Ectodermal cell (in vitro differentiated cells): ENCODE measurements around the gene PBX2.
"Not testable (repeated sequence)": the region's sequence is repeated elsewhere in the genome, so short reads cannot be mapped to it uniquely, and the experiment has no call there.

Experiments used
- H3K27ac ChIP-seq: 2 replicates; pipeline ENCODE4 v1.7.0; 2013; ENCODE audit warnings: mild to moderate bottlenecking, low read depth, low read length; ENCODE audit not compliant: insufficient read depth, poor library complexity, severe bottlenecking
- H3K27me3 ChIP-seq: 2 replicates; pipeline ENCODE4 v1.7.0; 2013; ENCODE audit warnings: mild to moderate bottlenecking, low read length; ENCODE audit not compliant: insufficient read depth, control insufficient read depth, poor library complexity, severe bottlenecking
- H3K36me3 ChIP-seq: one replicate; pipeline ENCODE4 v1.7.0; 2013; ENCODE audit warnings: low read length; ENCODE audit not compliant: control insufficient read depth, insufficient read depth
- H3K4me1 ChIP-seq: one replicate; pipeline ENCODE4 v1.7.0; 2013; ENCODE audit warnings: low read length; ENCODE audit not compliant: control insufficient read depth, insufficient read depth
- H3K4me3 ChIP-seq: 2 replicates; pipeline ENCODE4 v1.7.0; 2013; ENCODE audit warnings: low read depth, low read length, control low read depth; ENCODE audit not compliant: insufficient read depth
- H3K9me3 ChIP-seq: 2 replicates; pipeline ENCODE4 v1.7.0; 2013; ENCODE audit warnings: mild to moderate bottlenecking, low read length, moderate library complexity; ENCODE audit not compliant: control insufficient read depth
- WGBS, 2 experiments: methylation state at CpG; one replicate each; pipeline ENCODE4 v1.1.7; 2013; ENCODE audit warnings: missing lambda C conversion rate in 2 of 2; 5-methylcytosine and 5-hydroxymethylcytosine counted together

Gene PBX2

DNA sequence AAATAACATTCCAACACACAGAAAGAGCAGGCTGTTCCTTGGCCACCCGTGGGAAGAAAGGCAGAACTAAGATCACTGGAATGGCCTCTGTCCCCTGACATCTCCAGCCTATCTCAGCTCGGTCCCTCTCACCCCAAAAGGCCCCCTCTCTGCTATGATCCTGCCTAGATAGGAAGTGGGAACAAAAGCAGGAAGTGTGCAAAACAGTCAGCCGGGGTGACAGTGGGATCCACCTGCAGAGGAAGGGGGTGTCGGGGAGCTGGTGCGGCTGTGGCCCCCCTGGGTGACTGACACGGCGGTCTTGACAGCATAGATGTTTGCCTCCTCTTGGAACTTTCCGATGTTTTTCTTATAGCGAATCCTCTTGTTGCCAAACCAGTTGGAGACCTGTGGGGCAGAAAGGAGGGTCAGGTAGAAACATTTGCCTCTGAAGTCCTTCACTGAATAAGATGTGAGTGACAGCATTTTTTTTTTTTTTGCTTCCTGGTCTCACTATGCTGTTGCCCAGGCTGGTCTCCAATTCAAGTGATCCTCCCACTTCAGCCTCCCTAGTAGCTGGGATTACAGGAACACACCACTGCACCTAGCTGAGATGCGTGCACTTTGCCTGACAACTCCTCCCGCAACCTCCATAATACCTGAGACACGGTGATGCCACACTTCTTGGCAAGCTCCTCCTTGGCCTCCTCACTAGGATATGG lies 2.8 kb downstream of the PBX2 start:
- 96% methylated on average over 12 of the region's 12 CpGs for WGBS, 2 experiments
- no peak overlapping the region for H3K4me3 ChIP-seq
- H3K9me3 ChIP-seq: no peaks in the 10 kb centered on the region
- peaks cover 23% of the 10 kb centered on the region for H3K4me1 ChIP-seq
- H3K27me3 ChIP-seq: no peaks in the 10 kb centered on the region
- H3K27ac ChIP-seq: no peak overlapping the region
- peaks cover 24% of the 10 kb centered on the region for H3K36me3 ChIP-seq

DNA sequence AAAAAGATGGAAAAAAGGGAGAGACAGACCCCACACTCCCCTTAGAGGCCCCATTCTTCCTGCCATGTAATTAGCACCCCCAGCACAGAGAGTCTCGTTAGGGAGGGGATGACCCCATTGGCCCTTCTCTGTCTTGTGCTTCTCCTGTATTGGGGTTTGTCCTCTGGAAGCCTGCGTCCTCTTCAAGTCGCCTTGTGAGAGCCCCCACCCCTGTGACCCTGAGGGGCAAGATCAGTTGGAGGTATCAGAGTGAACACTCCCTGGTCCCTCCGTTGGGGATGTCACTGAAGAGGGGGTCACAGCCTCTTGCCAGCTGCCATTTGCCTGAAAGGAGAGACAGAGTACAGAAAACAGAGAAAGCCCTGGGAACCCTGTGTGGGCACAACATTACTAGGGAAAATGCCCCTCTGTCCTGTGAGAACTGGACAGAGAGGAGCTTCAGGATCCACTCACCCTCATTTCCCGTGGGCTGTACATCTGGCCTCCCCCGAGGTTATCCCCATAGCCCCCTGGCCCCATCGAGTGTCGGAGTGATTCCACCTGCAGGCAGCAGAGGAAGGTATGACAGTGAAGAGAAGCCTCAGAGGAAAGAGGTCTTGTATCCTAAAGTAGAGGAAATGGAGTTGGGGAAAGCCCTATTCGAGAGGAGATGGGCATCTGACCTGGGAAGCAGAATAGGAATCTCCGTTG lies 3.7 kb downstream of the PBX2 start:
- H3K9me3 ChIP-seq, H3K27ac ChIP-seq, H3K4me3 ChIP-seq, H3K27me3 ChIP-seq: not testable (repeated sequence)
- Histone ChIP-seq H3K36me3 (peaks cover 27% of the 10 kb centered on the region), H3K4me1 (peaks cover 16% of the 10 kb centered on the region)
- 90 to 93% methylated on average over 10 of the region's 10 CpGs for WGBS, 2 experiments

DNA sequence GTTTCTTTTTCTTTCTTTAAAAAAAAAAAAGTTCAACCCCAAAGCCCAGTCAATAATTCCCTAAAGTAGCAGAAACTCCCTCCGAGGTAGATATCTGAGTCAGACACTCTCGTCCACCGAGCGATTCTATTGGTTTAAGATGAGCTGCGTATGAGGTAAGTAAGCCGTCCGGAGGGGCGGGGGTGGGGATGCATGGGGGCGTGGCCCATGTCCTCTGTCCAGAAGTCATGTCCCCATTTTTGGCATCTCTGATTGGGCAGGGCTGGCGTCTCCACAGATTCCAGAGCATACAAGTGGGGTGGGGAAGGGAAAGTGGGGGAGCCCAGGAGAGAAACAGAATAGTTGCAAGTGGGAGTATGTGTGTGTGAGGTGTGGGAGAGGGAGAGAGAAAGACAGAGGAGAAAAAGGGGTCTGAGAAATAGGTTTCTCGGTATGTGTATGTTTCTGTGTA lies 4.3 kb downstream of the PBX2 start:
- 31 to 38% methylated on average over 10 to 11 of the region's 11 CpGs for WGBS, 2 experiments
- not testable (repeated sequence) for H3K27ac ChIP-seq, H3K4me3 ChIP-seq, H3K27me3 ChIP-seq, H3K9me3 ChIP-seq
- Histone ChIP-seq H3K4me1 (peaks cover 13% of the 10 kb centered on the region), H3K36me3 (peaks cover 27% of the 10 kb centered on the region)

DNA sequence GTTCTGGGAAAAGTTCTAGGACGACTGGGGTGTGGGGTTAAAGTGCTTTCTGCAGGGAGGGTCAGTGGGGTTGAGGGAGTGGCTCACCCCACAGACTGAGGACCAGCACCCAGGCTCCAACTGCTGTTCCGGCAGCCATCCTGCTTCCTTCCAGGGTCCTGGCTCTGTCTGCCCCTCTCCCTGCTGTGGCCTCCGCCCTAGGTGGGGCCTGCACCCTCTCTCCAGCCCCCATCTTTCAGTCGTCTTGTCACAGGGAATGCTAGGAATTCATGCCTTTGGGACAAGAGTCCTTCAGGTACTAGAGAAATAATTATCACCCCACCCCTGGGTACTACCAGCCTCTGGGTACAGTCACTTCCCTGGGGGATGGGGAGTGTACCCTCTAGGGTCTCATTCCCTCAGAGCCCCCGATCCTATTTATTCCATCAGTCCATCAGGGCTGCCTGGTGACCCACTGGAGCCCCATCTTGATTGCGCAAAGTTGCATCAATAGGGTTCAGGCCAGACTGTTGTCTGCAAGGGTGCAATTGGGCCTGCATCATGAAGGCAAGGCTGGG lies 5.8 kb downstream of the PBX2 start, which contains the start of gene AGER:
AGER (minus strand) TSS at position 170 of the 557 bp plus-strand sequence; CDS start at position 139, 31 bp downstream.
- WGBS, 2 experiments: 85 to 87% methylated on average over 6 of the region's 6 CpGs
- Histone ChIP-seq H3K36me3 (peaks cover 27% of the 10 kb centered on the region), H3K4me1 (peaks cover 15% of the 10 kb centered on the region), H3K9me3 (no peaks in the 10 kb centered on the region), H3K27me3 (no peaks in the 10 kb centered on the region), H3K4me3 (no peak within 1 kb of the TSS), H3K27ac (no peak within 1 kb of the TSS)

DNA sequence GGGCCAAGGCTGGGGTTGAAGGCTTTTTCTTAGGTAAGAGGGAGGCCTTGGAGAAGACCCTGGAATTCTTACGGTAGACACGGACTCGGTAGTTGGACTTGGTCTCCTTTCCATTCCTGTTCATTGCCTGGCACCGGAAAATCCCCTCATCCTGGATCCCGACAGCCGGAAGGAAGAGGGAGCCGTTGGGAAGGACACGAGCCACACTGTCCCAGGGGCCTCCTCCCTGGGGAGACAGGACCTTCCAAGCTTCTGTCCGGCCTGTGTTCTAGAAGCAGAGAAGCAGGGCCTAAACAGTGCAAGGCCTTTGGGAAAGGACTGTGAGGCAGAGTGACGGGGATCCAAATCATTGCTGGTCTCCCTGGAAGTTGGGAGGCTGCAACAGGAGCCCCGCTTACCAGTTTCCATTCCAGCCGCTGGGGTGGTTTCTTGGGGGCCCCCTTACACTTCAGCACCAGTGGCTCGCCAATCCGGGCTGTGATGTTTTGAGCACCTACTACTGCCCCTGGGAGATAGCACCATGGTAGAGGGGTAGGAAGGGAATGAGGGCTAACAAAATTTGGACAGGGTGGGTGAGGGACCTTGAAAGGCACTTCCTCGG lies 6.4 kb downstream of the PBX2 start:
- 92 to 93% methylated on average over 15 of the region's 15 CpGs for WGBS, 2 experiments
- Histone ChIP-seq H3K27ac (no peak overlapping the region), H3K9me3 (no peaks in the 10 kb centered on the region), H3K36me3 (peaks cover 27% of the 10 kb centered on the region), H3K4me1 (peaks cover 15% of the 10 kb centered on the region), H3K4me3 (no peak overlapping the region), H3K27me3 (no peaks in the 10 kb centered on the region)

DNA sequence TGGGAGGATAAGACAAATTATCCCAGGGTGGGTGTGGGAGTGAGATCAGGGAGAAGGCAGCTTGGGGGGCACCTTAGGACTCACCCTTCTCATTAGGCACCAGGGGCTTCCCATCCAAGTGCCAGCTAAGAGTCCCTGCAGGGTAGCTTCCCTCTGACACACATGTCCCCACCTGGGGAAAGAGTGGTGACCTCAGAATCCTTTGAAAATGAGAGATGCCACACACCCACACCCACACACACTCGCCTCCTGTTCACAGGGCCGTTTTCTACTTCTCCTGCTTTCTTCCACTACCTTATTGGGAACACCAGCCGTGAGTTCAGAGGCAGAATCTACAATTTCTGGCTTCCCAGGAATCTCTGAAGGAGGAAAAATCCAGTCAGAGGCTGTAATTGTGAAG lies 7.0 kb downstream of the PBX2 start:
- H3K27ac ChIP-seq: no peak overlapping the region

DNA sequence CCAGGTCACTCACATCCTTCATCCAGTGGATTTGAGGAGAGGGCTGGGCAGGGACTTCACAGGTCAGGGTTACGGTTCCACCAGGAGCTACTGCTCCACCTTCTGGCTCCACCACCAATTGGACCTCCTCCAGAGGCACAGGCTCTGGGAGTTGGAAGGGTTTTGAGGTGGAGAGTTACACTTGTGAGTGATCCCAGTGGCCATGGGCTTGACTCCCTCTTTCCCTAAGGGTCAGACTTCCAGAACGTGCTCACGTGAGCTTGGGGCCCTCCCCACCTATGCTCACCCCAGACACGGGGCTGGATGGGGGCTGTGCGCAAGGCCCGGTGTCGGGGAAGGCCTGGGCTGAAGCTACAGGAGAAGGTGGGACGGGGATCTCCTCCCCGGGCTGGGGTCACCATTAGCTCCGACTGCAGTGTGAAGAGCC lies 7.4 kb downstream of the PBX2 start:
- no peaks in the 10 kb centered on the region for H3K9me3 ChIP-seq
- peaks cover 25% of the 10 kb centered on the region for H3K36me3 ChIP-seq
- H3K27ac ChIP-seq: no peak overlapping the region
- no peaks in the 10 kb centered on the region for H3K27me3 ChIP-seq
- H3K4me1 ChIP-seq: peaks cover 10% of the 10 kb centered on the region
- H3K4me3 ChIP-seq: no peak overlapping the region
- 95 to 96% methylated on average over 10 of the region's 10 CpGs for WGBS, 2 experiments

More for the DNA sequence above, 7.0 kb downstream of the PBX2 start:
- H3K9me3 ChIP-seq: no peaks in the 10 kb centered on the region
- H3K27me3 ChIP-seq: no peaks in the 10 kb centered on the region
- peaks cover 27% of the 10 kb centered on the region for H3K36me3 ChIP-seq
- H3K4me3 ChIP-seq: no peak overlapping the region
- peaks cover 10% of the 10 kb centered on the region for H3K4me1 ChIP-seq
- WGBS, 2 experiments: 90 to 96% methylated on average over 3 of the region's 3 CpGs

DNA sequence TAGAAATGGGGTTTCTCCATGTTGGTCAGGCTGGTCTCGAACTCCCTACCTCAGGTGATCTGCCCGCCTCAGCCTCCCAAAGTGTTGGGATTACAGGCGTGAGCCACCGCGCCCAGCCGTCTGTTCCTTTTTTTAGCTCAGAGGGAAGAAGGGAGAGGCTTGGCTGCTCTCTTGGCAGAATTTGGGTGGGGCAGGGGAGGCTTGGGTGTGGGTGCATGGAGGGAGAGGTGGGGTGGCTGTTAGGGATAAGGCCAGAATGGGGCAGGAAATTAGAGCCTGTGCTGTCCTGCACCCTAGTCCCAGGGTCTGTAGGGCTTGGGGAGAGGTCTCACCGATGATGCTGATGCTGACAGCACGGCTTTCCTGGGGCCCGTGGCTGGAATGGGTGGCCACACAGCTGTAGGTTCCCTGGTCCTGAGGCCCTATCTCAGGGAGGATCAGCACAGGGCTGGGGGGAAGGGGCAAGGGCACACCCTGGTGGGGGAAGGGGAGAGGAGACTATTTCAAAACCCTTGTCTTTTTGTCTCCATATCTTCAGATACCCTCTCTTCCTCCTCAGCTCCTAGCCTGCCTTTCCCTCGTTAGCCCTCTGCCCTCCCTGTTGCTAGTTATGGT lies 8.0 kb downstream of the PBX2 start:
- Histone ChIP-seq H3K4me1 (peaks cover 10% of the 10 kb centered on the region), H3K27me3 (no peaks in the 10 kb centered on the region), H3K4me3 (no peak overlapping the region), H3K36me3 (peaks cover 20% of the 10 kb centered on the region), H3K9me3 (no peaks in the 10 kb centered on the region), H3K27ac (no peak overlapping the region)
- 94 to 95% methylated on average over 10 of the region's 10 CpGs for WGBS, 2 experiments

DNA sequence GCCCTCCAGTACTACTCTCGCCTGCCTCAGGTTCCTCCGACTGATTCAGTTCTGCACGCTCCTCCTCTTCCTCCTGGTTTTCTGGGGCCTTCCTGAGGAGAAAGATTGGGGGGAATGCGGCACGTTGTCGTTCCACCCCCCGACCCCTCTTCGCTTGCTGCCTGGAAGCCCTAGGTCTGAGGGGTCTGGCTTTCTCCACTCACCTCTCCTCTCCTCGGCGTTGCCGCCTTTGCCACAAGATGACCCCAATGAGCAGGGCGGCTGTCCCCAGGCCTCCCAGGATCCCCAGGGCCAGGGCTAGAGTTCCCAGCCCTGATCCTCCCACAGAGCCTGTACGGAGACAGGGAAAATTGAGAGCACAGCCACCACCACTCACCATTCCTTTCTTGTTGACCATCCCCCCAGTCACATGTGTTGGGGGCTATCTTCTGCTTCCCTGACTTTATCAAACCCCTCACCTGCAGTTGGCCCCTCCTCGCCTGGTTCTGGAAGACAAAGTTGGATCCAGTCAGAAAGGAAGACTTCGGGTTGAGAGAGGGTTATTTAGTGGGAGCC lies 8.8 kb downstream of the PBX2 start:
- H3K9me3 ChIP-seq: no peaks in the 10 kb centered on the region
- H3K4me1 ChIP-seq: peaks cover 10% of the 10 kb centered on the region
- no peak overlapping the region for H3K4me3 ChIP-seq
- H3K27me3 ChIP-seq: no peaks in the 10 kb centered on the region
- H3K27ac ChIP-seq: no peak overlapping the region
- WGBS, 2 experiments: 91 to 92% methylated on average over 15 of the region's 15 CpGs
- peaks cover 15% of the 10 kb centered on the region for H3K36me3 ChIP-seq
